ENCODE data around the gene EML3. TPM values are rescaled to one million over a fixed set of nuclear protein-coding genes. Genes with fewer than 3 reads are reported as not detected.
A peak's percentile ranks its signal among the peaks of the same experiment; 100 is the strongest.

Gene EML3
- polyA plus RNA-seq, 1 donor (not counting 4 experiments of a cell fraction or from before 2014, with no cell fraction given): 13.6 TPM

GRCh38 chr11:62603776-62604299, 8.7 kb downstream of the EML3 start:
- FAIRE-seq (no peak), DNase-seq (ENCODE audit: low read depth, low spot score) (no peak)
- H2AFZ ChIP-seq (ENCODE audit: control insufficient read depth, low read length): no peak overlapping the region
- no peak overlapping the region for H3K27ac ChIP-seq (ENCODE audit: control insufficient read depth, insufficient read depth, low read length)
- H3K4me1 ChIP-seq (ENCODE audit: control insufficient read depth, extremely low read depth, insufficient read depth, low read length): peaks cover 11% of the 10 kb centered on the region
- no peaks in the 10 kb centered on the region for H3K9me3 ChIP-seq (ENCODE audit: control insufficient read depth, low read depth, low read length)
- no peaks in the 10 kb centered on the region for H3K27me3 ChIP-seq (ENCODE audit: control insufficient read depth, extremely low read depth, insufficient read depth, low read length)
- no peak for TF ChIP-seq EZH2 (IDR thresholded peaks at IDR 0.05; ENCODE audit: low read length)
- TF ChIP-seq, protein P1, sequence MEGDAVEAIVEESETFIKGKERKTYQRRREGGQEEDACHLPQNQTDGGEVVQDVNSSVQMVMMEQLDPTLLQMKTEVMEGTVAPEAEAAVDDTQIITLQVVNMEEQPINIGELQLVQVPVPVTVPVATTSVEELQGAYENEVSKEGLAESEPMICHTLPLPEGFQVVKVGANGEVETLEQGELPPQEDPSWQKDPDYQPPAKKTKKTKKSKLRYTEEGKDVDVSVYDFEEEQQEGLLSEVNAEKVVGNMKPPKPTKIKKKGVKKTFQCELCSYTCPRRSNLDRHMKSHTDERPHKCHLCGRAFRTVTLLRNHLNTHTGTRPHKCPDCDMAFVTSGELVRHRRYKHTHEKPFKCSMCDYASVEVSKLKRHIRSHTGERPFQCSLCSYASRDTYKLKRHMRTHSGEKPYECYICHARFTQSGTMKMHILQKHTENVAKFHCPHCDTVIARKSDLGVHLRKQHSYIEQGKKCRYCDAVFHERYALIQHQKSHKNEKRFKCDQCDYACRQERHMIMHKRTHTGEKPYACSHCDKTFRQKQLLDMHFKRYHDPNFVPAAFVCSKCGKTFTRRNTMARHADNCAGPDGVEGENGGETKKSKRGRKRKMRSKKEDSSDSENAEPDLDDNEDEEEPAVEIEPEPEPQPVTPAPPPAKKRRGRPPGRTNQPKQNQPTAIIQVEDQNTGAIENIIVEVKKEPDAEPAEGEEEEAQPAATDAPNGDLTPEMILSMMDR (optimal IDR thresholded peaks at IDR 0.05 in 1 of 3, IDR thresholded peaks at IDR 0.05 in 1 of 3, conservative IDR thresholded peaks at IDR 0.05 in 1 of 3; ENCODE audit: extremely low read depth in 1 of 3, insufficient read depth in 2 of 3, low read length in 3 of 3): no peak
- H3K4me2 ChIP-seq (ENCODE audit: control insufficient read depth, extremely low read depth, insufficient read depth, low read depth, low read length): no peak overlapping the region
- dilution Hi-C loops (cut with MboI; ENCODE audit: extremely low pct_ligation_motif_present, low sequenced_read_pairs): no loop called here
- H3K9ac ChIP-seq (ENCODE audit: control insufficient read depth, extremely low read depth, insufficient read depth, low read length): no peak overlapping the region
- H4K20me1 ChIP-seq (ENCODE audit: control insufficient read depth, extremely low read depth, insufficient read depth, low read length): no peaks in the 10 kb centered on the region
- no peaks in the 10 kb centered on the region for H3K9me1 ChIP-seq (ENCODE audit: control insufficient read depth, extremely low read depth, insufficient read depth, low read length)
- peaks cover 15% of the 10 kb centered on the region in 2 experiments for H3K36me3 ChIP-seq (ENCODE audit: control insufficient read depth in 2 of 2, extremely low read depth in 1 of 2, insufficient read depth in 2 of 2, low read length in 2 of 2)
- H3K79me2 ChIP-seq (ENCODE audit: control insufficient read depth, insufficient read depth, low read length): peaks cover 22% of the 10 kb centered on the region
- no peak overlapping the region for H3K4me3 ChIP-seq (ENCODE audit: control insufficient read depth in 2 of 3, extremely low read depth in 1 of 3, insufficient read depth in 2 of 3, low read depth in 1 of 3, low read length in 3 of 3)

- peaks cover 13 to 18% of the 10 kb centered on the region in 2 experiments for H3K36me3 ChIP-seq (ENCODE audit: control insufficient read depth in 2 of 2, extremely low read depth in 1 of 2, insufficient read depth in 2 of 2, low read length in 2 of 2)
- peak overlapping the region; percentile 70 for H3K9ac ChIP-seq (ENCODE audit: control insufficient read depth, extremely low read depth, insufficient read depth, low read length)
- H3K4me2 ChIP-seq (ENCODE audit: control insufficient read depth, extremely low read depth, insufficient read depth, low read depth, low read length): peak overlapping the region; percentile 80
- H3K27ac ChIP-seq (ENCODE audit: control insufficient read depth, insufficient read depth, low read length): no peak overlapping the region
- peak overlapping the region in 2 of 3 experiments; percentile 38 to 86 for H3K4me3 ChIP-seq (ENCODE audit: control insufficient read depth in 2 of 3, extremely low read depth in 1 of 3, insufficient read depth in 2 of 3, low read depth in 1 of 3, low read length in 3 of 3)
- peaks cover 14% of the 10 kb centered on the region for H3K4me1 ChIP-seq (ENCODE audit: control insufficient read depth, extremely low read depth, insufficient read depth, low read length)
- DNase-seq (ENCODE audit: low read depth, low spot score) (no peak), FAIRE-seq (no peak)
- H4K20me1 ChIP-seq (ENCODE audit: control insufficient read depth, extremely low read depth, insufficient read depth, low read length): no peaks in the 10 kb centered on the region
- no peak for TF ChIP-seq EZH2 (IDR thresholded peaks at IDR 0.05; ENCODE audit: low read length)
- TF ChIP-seq, protein P1 (optimal IDR thresholded peaks at IDR 0.05 in 1 of 3, IDR thresholded peaks at IDR 0.05 in 1 of 3, conservative IDR thresholded peaks at IDR 0.05 in 1 of 3; ENCODE audit: extremely low read depth in 1 of 3, insufficient read depth in 2 of 3, low read length in 3 of 3): no peak
- H2AFZ ChIP-seq (ENCODE audit: control insufficient read depth, low read length): no peak overlapping the region
- no peaks in the 10 kb centered on the region for H3K9me3 ChIP-seq (ENCODE audit: control insufficient read depth, low read depth, low read length)
- H3K79me2 ChIP-seq (ENCODE audit: control insufficient read depth, insufficient read depth, low read length): peaks cover 30% of the 10 kb centered on the region
- no peaks in the 10 kb centered on the region for H3K27me3 ChIP-seq (ENCODE audit: control insufficient read depth, extremely low read depth, insufficient read depth, low read length)
- dilution Hi-C loops (cut with MboI; ENCODE audit: extremely low pct_ligation_motif_present, low sequenced_read_pairs): no loop called here
- no peaks in the 10 kb centered on the region for H3K9me1 ChIP-seq (ENCODE audit: control insufficient read depth, extremely low read depth, insufficient read depth, low read length)
These were observed 9.5 kb downstream of the EML3 start for GRCh38 chr11:62603072-62603408.

Data from keratinocyte (primary cell).